Heart right ventricle (tissue), 16 donors: ENCODE measurements around the gene ARL17B. TPM values are rescaled to one million over a fixed set of nuclear protein-coding genes. Genes with fewer than 3 reads are reported as not detected.
"Not testable (repeated sequence)": the region's sequence is repeated elsewhere in the genome, so short reads cannot be mapped to it uniquely, and the experiment has no call there.

Source experiments
- ATAC-seq, 8 donors: fragments of 200-7000 bp; cut with Tn5 transposase; one replicate each; pipeline ENCODE4 v1.9.1; 2020; ENCODE audit warnings: mild to moderate bottlenecking in 8 of 8, moderate library complexity in 8 of 8, moderate number of reproducible peaks in 1 of 8
- DNase-seq, 2 donors: peaks; one replicate each; pipeline ENCODE4 v3.0.0-alpha.2; 2020
- H3K27ac ChIP-seq, 10 donors: fragments of 200-600 bp; sonication (generic) in 2 of 10; one replicate each; pipeline versions ENCODE4 v1.5.0 to v1.8.0; 2020 to 2022; ENCODE audit warnings: mild to moderate bottlenecking in 3 of 10
- H3K27me3 ChIP-seq, 7 donors: fragments of 200-600 bp; one replicate each; pipeline ENCODE4 v1.8.0; 2021 to 2022; ENCODE audit warnings: mild to moderate bottlenecking in 2 of 7
- H3K36me3 ChIP-seq, 9 donors: fragments of 200-600 bp; sonication (generic) in 1 of 9; one replicate each; pipeline versions ENCODE4 v1.5.0 to v1.8.0; 2020 to 2022; ENCODE audit warnings: mild to moderate bottlenecking in 2 of 9
- H3K4me1 ChIP-seq, 9 donors: fragments of 200-600 bp; sonication (generic) in 1 of 9; one replicate each; pipeline versions ENCODE4 v1.5.0 to v1.8.0; 2020 to 2022; ENCODE audit warnings: mild to moderate bottlenecking in 4 of 9
- H3K4me3 ChIP-seq, 10 donors: fragments of 200-600 bp; sonication (generic) in 2 of 10; one replicate each; pipeline versions ENCODE4 v1.5.0 to v1.8.0; 2020 to 2022; ENCODE audit warnings: mild to moderate bottlenecking in 7 of 10, moderate library complexity in 2 of 10
- H3K9me3 ChIP-seq, 11 donors: fragments of 200-600 bp in 10 of 11; sonication (generic) in 2 of 11; one replicate each; pipeline versions ENCODE4 v1.5.0 to v1.8.0; 2013 to 2022; ENCODE audit warnings: mild to moderate bottlenecking in 2 of 11, control low read depth in 1 of 11, moderate library complexity in 1 of 11
- CTCF ChIP-seq, 9 donors: fragments of 200-600 bp; sonication (generic) in 2 of 9; IDR thresholded peaks; one replicate each; pipeline versions ENCODE4 v1.5.0 to v1.8.0; 2021 to 2022; ENCODE audit warnings: antibody characterized with exemption in 9 of 9, mild to moderate bottlenecking in 5 of 9, moderate library complexity in 1 of 9
- WGBS, 2 donors: extraction: QIAGEN DNeasy Blood & Tissue Kit; methylation state at CpG; one replicate each; pipeline ENCODE4 v1.1.7; 2013; ENCODE audit warnings: inconsistent platforms in 1 of 2; 5-methylcytosine and 5-hydroxymethylcytosine counted together
- intact Hi-C, 10 donors: fragments of 100-400 bp; cut with DNase I; formaldehyde crosslinking; loops; one replicate each; pipeline versions ENCODE4 v1.11.1 to v1.14.2; 2022
- polyA plus RNA-seq, 2 donors: library from polyadenylated mRNA; stranded (reverse); fragments of 200-250 nt; gene quantifications; one replicate each; pipeline ENCODE4 v1.2.3, GENCODE V29; 2013
- total RNA-seq, 10 donors: library from RNA; stranded (reverse); fragmentation: NEBNext Ultra II Directional in 3 of 10; extraction: Animal tissue kit (Norgen Biotek cat#: 25700) in 3 of 10; gene quantifications; one replicate each; pipeline versions ENCODE4 v1.2.1 to v1.2.4, GENCODE V29; 2021 to 2023
- donor health status: Arrhythmogenic right ventricular cardiomyopathy.
- donor health status: ischemic (EF 13 %, LVEDD 7.1; RV severe dilation, severe dysfunction).
- donor health status: healthy with polysubstance abuse.
- donor health status: DM: no; HTN: yes; CAD: no.
- donor health status: DM: no; HTN: no; CAD: no.
- donor health status: ischemic (EF 25% LVEDD 6.9; RV normal size, moderate dysfunction).
- donor health status: ischemic (EF 25% LVEDD 5.7; RV mildly dilated, moderate dysfunction).
- donor health status: healthy.
- donor health status: DM: yes; HTN: yes; CAD: no.
- donor health status: Ischemic cardiomyopathy.
- donor health status: ischemic (EF 35%, LVEDD 5.7; RV mildly dilated, moderate dysfunction).
- donor health status: nonischemic (EF 11% LVEDD 7.7; RV severe dilation, severe dysfunction).
- donor health status: DM: yes; HTN: yes; CAD: no.
- donor health status: PGD.
- donor health status: ischemic (EF 29% LVEDD 5.4; RV normal size, mild dysfunction).
- donor health status: nonischemic (EF 23%, LVEDD 6.1; RV moderate dilation, normal function).

The ARL17B gene
- total and polyA plus RNA-seq, 12 donors, result 3.6 to 16.0 (median 8.0) TPM

- ATAC-seq (no peak), DNase-seq (no peak)
- 77 to 84% methylated on average over 3 of the region's 3 CpGs for WGBS, 2 donors
- Histone ChIP-seq H3K27ac (no peak overlapping the region), H3K36me3 (no peaks in the 10 kb centered on the region), H3K4me3 (no peak overlapping the region), H3K4me1 (no peaks in the 10 kb centered on the region), H3K27me3 (peaks cover 0 to 6% (median 0%) of the 10 kb centered on the region in 7 donors), H3K9me3 (no peaks in the 10 kb centered on the region)
- intact Hi-C loops, result no loop called here
- no peak for TF ChIP-seq CTCF (IDR thresholded peaks at IDR 0.05)
Measured at GRCh38 chr17:46274238-46274637, 87.3 kb downstream of the ARL17B start.

GRCh38 chr17:46273541-46274236 is 87.9 kb downstream of the ARL17B start:
- 63 to 70% methylated on average over 6 of the region's 6 CpGs for WGBS, 2 donors

GRCh38 chr17:46270032-46270431 is 91.5 kb downstream of the ARL17B start:
- Histone ChIP-seq H3K27me3 (peaks cover 0 to 4% (median 0%) of the 10 kb centered on the region in 7 donors), H3K36me3 (no peaks in the 10 kb centered on the region), H3K4me1 (peaks cover 5 to 21% (median 12%) of the 10 kb centered on the region in 9 donors), H3K27ac (no peak overlapping the region), H3K4me3 (no peak overlapping the region), H3K9me3 (no peaks in the 10 kb centered on the region)
- ATAC-seq (no peak), DNase-seq (no peak)
- no peak for TF ChIP-seq CTCF (IDR thresholded peaks at IDR 0.05)
- WGBS, 2 donors, result 54% methylated on average over 5 of the region's 5 CpGs
- intact Hi-C loops, result no loop called here

More at GRCh38 chr17:46273541-46274236, 87.9 kb downstream of the ARL17B start:
- intact Hi-C loops, result no loop called here
- no peak for TF ChIP-seq CTCF (IDR thresholded peaks at IDR 0.05)
- H3K4me3 ChIP-seq, result no peak overlapping the region
- H3K27ac ChIP-seq, result no peak overlapping the region
- no peaks in the 10 kb centered on the region for H3K4me1 ChIP-seq
- no peaks in the 10 kb centered on the region for H3K9me3 ChIP-seq
- no peaks in the 10 kb centered on the region for H3K36me3 ChIP-seq
- ATAC-seq (no peak), DNase-seq (no peak)
- peaks cover 0 to 6% (median 0%) of the 10 kb centered on the region in 7 donors for H3K27me3 ChIP-seq

GRCh38 chr17:46266656-46267544 is 94.7 kb downstream of the ARL17B start:
- no peaks in the 10 kb centered on the region for H3K27me3 ChIP-seq
- peak; percentile 85 to 90 for DNase-seq
- ATAC-seq, result peak; percentile 87 to 99 (median 93)
- TF ChIP-seq CTCF (IDR thresholded peaks at IDR 0.05), result peak in 2 of 9 donors; percentile 3 to 8
- intact Hi-C loops, result loop anchor here in 1 of 10 donors (5.0 kb wide), 1 partner anchor 675 kb away; no protein-coding TSS in a partner anchor
- H3K4me1 ChIP-seq, result peaks cover 5 to 28% (median 12%) of the 10 kb centered on the region in 9 donors
- peak overlapping the region; percentile 61 to 95 (median 72) for H3K4me3 ChIP-seq
- H3K9me3 ChIP-seq, result no peaks in the 10 kb centered on the region
- peak overlapping the region; percentile 33 to 95 (median 88) for H3K27ac ChIP-seq
- 0% methylated on average over 106 to 116 of the region's 116 CpGs for WGBS, 2 donors
- H3K36me3 ChIP-seq, result no peaks in the 10 kb centered on the region

- H3K9me3 ChIP-seq, H3K27me3 ChIP-seq, DNase-seq, H3K36me3 ChIP-seq: not testable (repeated sequence)
- ATAC-seq, result peak in 7 of 8 donors; percentile 1 to 20 (median 14)
- WGBS, 2 donors, result 9% methylated on average over 21 of the region's 21 CpGs
- intact Hi-C loops, result loop anchor here in 1 of 10 donors (5.0 kb wide), 1 partner anchor 674 kb away; no protein-coding TSS in a partner anchor
- peaks cover 5 to 28% (median 12%) of the 10 kb centered on the region in 9 donors for H3K4me1 ChIP-seq
- peak overlapping the region; percentile 38 to 95 (median 72) for H3K4me3 ChIP-seq
- H3K27ac ChIP-seq, result peak overlapping the region; percentile 33 to 95 (median 88)
Measured at GRCh38 chr17:46266063-46266655, 95.4 kb downstream of the ARL17B start.
